ENCODE data around the gene ASPN.
A peak's percentile ranks its signal among the peaks of the same experiment; 100 is the strongest.

ASPN gene

DNA sequence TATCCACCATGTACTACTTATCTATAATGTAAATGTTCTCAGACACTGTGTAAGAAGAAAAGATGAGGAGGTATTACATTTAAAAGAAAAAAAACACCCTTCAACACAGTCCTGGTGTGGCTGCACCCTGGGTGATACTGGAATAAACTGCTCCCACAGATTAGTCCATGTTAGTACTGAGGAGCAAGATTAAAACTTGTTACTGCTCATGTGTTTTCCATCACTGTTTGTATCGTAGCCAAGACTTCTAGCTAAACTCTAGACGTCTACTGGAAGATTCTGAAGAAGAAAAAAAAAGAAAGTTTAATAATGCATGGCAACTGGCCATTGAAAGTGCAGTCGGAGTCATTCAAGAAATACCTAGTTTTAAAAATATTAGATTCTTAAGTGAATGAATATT, at the start of gene ASPN:
ASPN (minus strand) TSS at position 178 of the 400 bp plus-strand sequence.
- no peak for DNase-seq (ENCODE audit: low spot score)

DNA sequence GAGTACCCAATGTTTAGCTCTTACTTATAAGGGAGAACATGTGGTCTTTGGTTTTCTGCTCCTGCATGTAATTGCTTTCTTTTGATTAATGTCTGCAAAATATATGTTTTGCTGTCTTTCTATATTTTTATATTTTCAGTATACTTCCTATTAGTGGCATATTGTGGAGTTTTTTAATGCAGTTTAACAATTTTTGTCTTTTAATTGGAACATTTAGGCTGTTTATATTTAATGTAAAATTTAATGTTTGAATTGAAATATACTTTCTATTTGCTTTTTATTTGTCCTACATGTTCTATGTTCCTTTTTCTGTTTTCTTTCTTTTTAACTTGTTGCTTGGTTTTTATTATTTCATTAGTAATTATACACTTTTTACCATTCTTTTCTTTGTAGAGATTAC, 48.6 kb upstream of the ASPN start:
- DNase-seq (ENCODE audit: low spot score), result no peak

DNA sequence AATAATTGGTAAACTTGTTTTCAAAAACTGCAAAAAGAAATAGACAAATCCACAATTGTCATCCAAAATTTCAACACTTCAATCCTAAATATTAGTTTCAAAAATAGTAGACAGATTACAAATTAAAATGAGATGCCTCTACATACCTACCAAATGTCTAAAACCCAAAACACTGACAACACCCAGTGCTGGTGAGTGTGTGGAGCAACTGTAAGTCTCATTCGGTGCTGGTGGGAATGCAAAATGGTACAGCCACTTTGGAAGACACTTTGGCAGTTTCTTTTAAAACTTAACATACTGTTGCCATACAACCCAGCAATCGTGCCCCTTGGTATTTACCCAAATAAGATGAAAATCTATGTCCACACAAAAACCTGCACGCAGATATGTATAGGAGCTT, 46.8 kb upstream of the ASPN start:
- no peak for DNase-seq (ENCODE audit: low spot score)

DNA sequence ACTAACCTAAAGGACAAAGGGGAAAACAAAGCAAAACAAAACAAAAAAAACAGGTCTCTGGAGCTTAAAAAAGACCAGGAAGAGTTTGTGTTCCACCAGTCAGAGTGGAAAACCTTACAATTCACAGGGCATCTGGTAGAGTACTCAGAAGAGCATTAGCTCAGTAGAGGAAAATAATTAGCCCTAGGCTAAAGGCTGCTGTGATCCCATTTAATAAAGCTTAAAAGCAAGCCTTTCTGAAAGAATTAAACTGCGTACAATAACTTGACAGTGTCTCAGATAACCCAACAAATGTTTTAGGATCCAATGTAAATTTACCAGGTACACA, 46.2 kb upstream of the ASPN start:
- DNase-seq (ENCODE audit: low spot score), result no peak

DNA sequence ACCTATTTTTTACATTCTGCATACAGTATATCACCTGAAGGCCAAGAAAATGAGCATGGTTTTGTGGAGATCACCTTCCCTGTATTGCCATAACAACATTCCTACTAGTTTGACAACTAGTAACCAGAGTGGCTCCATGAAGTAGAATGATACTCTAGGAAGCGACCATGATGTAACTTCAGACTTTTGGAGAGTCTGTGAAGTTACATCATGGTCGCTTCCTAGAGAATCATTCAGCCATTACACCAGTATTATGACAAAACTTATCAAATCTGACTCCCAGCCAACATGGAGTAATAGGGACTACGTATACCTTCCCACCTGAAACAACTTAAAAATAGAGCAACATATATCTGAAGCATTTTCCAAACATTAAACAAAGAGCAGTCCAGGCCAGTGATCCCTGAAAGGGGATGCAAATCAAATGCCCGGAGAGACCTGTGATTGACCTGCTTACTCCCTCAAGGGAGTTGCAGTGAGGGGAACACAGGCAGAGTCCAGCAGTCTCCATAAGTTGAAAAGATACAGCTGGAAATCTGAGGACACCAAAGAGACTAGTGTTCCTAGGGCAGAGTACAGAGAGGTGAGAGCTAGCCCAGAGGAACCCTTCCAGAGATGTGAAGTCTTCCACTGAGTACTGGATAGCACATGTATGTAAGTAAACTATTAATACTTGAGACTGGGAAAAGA, 45.7 kb upstream of the ASPN start:
- no peak for DNase-seq (ENCODE audit: low spot score)

DNA sequence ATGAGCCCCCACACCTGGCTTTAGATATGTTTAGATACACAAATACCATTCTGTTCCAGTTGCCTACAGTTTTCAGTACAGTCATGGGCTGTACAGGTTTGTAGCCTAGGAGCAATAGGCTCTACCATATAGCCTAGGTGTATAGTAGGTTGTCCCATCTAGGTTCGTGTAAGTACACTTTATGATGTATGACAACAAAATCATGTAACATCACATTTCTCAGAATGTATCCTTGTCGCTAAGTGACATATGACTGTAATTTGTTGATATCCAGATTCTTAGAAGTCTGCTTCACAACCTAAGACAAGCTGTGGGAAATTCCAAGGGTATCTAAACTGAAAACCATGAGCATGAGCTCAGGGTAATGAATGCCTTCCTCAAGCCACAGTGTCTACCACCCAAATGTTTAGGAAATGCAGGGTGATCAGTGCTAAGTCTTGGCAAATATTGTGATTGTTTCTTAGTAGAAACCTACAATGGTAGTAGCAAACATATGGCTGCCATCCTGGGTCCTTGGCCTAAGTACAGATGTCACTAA, 45.1 kb upstream of the ASPN start:
- no peak for DNase-seq (ENCODE audit: low spot score)

DNA sequence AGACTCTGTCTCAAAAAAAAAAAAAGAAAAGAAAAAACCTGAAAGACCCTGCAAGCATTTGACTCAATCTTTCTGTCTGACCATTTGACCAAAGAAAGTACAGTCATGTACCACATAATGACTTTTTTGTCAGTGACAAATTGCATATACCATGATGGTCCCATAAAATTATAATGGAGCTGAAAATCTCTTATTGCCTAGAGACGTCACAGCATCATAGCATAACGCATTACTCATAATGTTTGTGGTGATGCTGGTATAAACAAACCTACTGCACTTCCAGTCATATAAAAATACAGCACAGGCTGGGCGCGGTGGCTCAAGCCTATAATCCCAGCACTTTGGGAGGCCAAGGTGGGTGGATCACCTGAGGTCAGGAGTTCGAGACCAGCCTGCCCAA, 43.0 kb upstream of the ASPN start:
- no peak for DNase-seq (ENCODE audit: low spot score)

DNA sequence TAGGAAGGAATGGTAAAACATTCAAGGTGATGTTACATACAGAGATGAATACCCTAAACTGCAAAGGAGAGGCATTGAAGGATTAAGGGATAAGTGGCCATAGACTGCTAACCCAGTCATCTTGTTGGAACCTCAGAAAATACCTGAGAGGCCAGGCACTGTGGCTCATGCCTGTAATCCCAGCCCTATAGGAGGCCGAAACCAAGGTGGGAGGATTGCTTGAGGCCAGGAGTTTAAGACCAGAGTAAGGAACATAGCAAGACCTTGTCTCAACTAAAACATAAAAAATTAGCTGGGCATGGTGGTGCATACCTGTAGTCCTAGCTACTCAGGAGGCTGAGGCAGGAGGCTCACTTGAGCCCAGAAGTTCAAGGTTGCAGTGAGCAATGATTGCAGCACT, 42.6 kb upstream of the ASPN start:
- DNase-seq (ENCODE audit: low spot score), result no peak

DNA sequence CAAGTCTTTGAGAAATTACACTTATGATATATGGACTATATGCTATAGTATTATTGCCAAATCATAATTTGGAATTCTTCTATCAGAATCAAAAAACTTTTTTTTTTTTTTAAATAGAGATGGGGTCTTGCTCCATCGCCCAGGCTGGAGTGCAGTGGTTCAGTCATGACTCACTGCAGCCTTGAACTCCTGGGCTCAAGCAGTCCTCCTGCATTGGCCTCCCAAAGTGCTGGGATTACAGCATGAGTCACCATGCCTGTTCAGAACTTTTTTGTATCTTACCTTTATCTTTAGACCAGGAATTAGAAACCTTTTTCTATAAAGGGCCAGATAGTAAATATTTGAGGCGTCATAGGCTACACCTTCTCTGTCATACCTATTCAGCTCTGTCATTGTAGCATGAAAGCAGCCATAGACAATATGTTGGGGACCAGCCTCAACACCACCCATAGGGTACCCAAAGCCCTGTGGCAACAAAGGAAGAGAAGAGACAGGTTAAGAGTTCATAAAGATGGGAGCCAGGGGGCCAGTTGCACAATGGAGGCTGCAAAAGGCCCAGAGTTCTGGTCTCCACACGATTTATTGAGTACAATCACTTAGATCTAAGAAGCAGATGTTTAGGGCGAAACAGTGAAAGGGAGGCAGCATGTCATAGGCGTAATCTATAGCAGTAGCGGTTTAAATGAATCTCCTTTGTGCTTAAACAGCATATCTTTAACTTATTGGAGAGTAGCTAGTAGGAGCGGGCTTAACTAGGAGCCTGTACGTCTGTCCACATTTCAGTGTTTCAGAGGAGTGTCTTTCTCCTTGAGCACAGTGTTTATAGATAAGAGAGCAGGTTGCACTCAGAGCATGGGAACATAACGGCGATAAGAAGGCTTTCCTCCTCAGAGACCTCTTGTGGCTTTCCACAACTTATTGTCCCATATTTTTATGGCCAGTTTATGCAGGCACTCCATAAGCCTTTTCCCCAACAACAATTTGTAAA, 41.0 kb upstream of the ASPN start:
- no peak for DNase-seq (ENCODE audit: low spot score)

DNA sequence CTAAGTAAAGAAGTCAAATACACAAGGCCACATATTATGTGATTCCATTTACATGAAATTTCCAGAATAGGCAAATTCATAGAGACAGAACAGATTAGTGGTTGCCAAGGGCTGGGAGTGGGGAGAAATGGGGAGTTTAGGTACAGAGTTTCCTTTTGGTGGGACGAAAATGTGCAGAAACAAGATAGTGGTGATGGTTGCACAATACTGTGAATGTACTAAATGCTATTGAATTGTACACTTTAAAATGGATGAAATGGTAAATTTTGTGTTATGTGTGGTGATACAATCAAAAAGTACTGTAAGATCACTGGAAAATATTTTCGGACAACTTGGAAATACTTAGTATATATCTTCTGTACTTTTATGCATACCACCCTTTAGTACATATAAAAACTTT, 38.5 kb upstream of the ASPN start:
- DNase-seq (ENCODE audit: low spot score), result no peak

DNA sequence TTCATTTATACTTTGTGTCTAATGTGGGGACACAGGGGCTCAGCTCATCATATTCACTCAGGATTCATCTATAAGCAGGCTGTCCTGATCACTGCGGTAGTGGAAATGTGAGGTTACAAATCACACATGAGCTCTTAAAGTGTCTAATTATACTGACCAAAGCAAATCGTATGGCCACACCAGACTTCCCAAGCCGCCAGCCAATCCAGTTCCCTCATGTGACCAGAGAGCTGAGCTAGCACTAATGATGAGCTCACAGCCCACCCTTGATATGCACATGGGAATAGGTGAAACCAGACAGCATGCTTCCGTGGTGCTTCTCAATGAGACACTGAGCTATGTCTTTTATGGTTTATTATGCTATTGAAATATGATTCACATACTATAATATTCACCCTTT, 35.9 kb upstream of the ASPN start:
- DNase-seq (ENCODE audit: low spot score), result no peak

DNA sequence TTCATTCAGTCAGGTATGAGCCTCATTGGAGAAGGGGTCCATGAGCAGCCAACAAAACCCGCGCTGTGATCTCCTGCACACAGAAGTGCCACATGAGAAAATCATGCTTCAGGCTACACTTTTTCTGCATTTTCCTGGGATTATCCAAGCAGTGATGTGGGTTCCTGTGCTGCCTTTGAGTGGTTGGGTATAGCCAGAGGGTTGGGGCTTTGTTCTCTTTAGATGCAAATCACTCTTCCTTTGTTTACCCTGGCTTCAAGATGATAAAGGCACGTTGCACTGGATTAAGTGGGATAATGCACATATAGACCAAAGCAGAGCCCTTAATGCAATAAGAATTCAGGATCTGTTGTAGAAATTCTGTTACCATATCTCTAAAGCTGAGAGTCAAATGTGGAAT, 34.7 kb upstream of the ASPN start:
- no peak for DNase-seq (ENCODE audit: low spot score)

DNA sequence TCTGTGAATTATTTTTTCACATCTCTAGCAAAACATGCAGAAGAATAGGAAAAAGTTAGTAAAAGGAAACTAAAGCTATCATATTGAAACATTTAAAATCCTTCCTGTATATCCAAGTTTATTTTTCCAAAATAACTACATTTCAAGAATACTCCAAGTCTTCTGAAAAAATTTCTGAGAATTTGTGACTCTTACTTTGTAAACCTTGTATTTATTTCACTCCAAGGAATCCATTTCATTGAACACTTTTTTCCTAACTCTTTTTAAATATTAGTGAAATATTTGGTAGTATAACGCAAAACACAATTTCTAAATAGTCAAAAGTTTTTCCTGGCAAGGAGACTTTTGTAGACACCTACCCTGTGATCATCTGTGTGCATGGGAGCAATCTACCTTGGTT, 34.2 kb upstream of the ASPN start:
- no peak for DNase-seq (ENCODE audit: low spot score)

DNA sequence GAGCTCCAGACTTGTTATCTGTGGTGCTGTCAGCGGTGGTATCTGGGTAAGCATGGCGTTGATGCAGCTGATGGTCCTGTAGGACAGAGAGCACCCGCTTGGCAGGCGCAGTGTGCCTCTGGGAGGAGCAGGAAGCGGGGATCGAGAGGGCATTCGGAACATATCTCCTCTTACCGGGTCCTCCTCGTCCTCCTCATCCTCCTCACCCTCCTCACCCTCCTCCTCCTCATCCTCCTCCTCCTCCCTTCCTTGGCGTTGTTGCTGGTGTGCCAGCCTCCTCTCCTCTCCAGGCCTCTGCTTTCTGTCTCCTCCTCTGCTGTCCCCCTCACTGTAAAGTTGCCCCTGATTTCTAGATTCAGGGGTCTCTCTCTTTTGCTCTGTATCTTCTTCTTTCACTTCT, 32.3 kb upstream of the ASPN start:
- no peak for DNase-seq (ENCODE audit: low spot score)

DNA sequence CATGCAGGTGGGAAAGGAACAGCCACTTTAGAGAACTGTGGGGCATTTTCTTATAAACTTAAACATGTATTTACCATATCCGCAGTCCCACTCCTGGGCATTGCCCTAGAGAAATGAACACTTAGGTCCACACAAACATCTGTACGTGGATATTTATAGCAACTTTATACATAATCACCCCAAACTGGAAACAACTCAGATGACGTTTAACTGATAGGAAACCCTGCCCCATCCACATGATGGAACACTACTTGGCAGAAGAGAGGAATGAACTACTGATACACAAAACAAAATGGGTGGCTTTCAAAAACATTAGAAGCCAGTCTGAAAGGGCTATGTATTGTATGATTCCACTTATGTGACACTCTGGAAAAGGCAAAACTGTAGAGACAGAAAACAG, 31.0 kb upstream of the ASPN start:
- no peak for DNase-seq (ENCODE audit: low spot score)

DNA sequence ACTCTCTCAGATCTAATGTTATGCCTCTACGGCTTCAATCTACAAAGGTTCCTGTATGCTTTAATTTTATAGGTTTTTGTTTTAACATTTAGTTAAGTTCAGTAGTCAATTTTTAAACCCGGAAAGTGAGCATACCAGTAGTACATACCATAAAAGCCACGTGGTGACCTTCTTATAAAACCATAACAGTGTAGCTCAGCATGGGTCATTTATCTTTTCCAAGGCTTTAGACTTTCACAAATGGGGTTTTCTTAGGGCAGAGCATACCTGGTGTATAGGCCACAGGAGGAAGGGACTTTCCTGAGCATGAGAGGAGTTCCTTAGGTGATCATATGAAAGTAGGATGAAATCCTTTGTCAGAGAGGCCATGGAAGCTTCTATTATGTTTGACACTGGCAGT, 30.3 kb upstream of the ASPN start:
- DNase-seq (ENCODE audit: low spot score), result no peak

DNA sequence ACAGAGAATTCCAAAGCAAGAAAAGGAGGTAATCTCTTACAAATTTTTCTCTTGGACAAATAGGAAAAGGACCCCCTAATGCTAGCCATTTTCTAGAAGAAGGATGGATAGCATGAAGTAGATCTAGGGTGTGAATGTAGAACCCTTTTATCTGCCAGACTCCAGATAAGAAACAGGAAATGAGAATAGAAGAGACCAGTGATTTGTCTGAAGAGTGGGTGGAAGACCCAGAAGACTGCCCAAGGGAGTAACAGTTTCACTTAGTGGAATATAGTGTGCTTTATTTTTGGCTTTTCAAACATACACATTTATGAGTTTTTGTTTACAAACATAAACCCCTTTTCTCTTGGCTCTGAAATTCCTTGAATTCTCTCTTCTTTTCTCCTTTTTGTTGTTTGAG, 28.4 kb upstream of the ASPN start:
- no peak for DNase-seq (ENCODE audit: low spot score)

DNA sequence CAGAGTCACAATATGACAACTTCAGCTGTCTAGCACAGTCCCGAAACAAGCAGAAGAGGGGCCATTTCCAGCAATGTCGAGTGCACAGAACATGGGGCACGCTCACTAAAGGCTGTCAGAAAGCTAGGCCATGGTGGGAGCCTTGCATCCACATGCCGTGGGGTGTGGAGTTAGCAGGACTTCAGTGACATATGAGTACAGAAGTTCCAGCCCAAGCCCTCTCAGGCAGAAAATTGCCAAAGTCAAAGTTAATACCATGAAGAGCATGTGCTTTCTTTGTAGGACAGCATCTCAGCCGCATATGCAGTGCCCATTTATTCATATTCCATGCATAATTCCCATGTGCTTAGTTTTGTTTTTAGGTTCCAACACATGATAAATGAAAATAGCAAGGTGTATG, 26.7 kb upstream of the ASPN start:
- DNase-seq (ENCODE audit: low spot score), result no peak

DNA sequence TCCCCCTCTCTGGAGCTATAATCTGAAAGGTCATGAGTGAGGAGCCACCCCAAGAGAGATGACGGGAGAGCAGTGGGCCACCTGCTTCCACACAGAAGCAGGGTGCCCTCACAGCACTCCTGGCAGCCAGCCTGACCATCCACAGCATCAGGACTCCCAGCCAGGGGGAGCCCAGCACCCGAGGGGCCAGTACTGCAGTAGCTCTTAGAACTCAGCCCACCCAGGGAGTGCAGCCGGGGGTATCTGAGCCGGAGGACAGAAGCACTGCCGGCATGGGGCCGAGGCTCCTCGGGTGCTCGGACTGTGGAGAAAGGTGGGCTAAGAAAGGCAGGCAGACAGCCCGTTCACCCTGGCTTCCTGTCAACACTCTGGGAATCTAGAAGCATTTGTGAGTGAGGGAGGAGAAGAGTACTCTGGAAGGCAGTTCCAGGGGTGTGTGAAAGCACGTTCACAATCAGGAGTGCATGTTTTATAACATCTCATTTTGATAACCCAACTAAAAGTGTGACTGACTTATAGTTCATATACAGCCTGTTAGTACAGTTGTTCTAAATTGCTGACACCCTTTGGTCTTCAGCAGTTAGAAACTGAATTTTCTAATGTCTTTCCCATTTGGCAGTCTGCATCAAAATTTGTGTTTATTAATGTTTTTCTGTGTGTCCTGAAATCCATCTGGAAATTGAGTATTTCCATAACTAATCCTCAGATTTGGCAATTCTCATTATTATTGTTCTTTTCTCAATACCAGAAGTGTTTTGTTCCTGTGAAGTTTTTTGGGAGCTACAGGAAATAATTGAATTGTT, 25.9 kb upstream of the ASPN start:
- no peak for DNase-seq (ENCODE audit: low spot score)

DNA sequence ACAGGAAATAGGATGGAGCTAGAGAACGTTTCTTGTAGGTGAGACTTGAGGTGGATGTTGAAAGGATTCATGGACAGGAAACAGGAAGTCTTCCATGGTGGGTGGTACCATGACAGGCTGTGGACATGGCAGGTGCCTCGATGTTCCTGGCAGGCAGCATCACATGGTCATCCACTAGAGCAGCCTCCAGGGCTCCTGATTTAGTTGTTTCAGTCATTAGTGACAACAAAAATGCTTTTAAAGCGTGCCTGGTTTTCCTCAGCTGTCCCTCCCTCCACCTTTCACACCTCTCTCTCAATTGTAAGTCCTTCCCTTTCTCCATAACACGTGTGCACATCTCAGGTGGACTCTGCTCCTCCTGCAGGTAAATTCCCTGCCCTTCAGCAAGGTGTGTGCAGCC, 25.2 kb upstream of the ASPN start:
- DNase-seq (ENCODE audit: low spot score), result no peak

DNA sequence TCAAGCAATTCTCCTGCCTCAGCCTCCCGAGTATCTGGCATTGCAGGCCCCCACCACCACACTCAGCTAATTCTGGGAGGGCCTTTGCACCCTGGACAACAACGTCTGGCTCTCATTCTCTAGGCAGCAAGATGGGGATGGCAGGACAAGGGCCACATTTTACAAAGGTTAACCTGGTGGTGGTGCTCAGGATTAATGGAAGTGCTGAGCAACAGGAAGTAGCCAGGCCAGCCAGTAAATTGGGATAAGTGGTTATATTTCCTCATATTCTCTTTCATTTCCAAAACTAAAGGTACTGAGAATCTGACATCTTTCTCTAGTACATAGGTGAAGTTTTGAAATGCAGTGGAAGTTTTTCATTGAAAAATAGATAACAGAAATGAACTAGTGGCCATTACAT, 24.7 kb upstream of the ASPN start:
- DNase-seq (ENCODE audit: low spot score), result no peak

DNA sequence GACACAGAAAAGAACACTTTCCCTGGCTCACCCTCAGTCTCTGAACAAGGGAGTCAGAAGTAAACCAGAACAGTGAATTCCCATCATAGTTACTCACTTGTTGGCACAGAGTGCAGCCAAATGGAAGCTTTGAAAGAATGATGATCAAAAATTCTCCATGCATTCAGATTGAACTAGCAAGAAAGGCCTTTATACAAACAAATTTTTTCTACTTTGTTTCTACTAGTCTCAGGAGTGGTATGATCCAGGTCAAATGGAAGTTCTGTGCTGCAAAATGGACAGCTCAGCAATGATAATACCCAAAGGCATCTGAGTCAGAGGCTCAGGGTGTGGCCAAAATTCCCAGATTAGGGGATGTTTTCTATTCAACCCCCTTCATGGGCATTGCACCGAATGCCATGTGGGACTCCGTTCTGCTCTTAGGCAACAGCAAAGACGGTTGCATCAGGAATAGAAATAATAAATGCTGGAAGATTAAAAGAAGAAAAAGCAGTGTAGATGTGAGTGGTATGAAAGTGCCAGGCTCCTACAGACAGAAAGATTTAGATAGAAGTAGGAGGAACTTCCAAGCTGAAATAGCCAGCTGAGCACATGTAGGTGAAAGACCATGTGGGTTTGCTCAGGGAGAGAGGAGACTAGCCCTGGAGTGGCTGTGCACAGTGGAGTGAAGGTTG, 24.0 kb upstream of the ASPN start:
- peak; percentile 21 for DNase-seq (ENCODE audit: low spot score)

Data from pons (tissue), 1 donor.